SHP77 (cell line): ENCODE results near the gene ARHGEF25.
"Not testable (repeated sequence)": the region's sequence is repeated elsewhere in the genome, so short reads cannot be mapped to it uniquely, and the experiment has no call there.

Experiments
- DNase-seq, 2 experiments: peaks; one replicate each; lab custom pipeline; 2025; lab: John Stamatoyannopoulos, UW

ARHGEF25 gene

GRCh38 chr12:57638096-57638495, 26.9 kb downstream of the ARHGEF25 start:
- DNase-seq, result no peak

- no peak for DNase-seq
Measured at GRCh38 chr12:57640175-57641042, 29.2 kb downstream of the ARHGEF25 start.

GRCh38 chr12:57641699-57642442, 30.6 kb downstream of the ARHGEF25 start:
- DNase-seq, result no peak

- not testable (repeated sequence) for DNase-seq
Measured at GRCh38 chr12:57645990-57646658, 34.9 kb downstream of the ARHGEF25 start.

GRCh38 chr12:57646659-57647049, 35.4 kb downstream of the ARHGEF25 start:
- not testable (repeated sequence) for DNase-seq

- DNase-seq, result no peak
Measured at GRCh38 chr12:57654042-57654441, 42.8 kb downstream of the ARHGEF25 start.

GRCh38 chr12:57655541-57656240, 44.5 kb downstream of the ARHGEF25 start:
- no peak for DNase-seq

- DNase-seq, result not testable (repeated sequence)
Measured at GRCh38 chr12:57656408-57656807, 45.2 kb downstream of the ARHGEF25 start.

- no peak for DNase-seq
Measured at GRCh38 chr12:57657744-57658143, 46.5 kb downstream of the ARHGEF25 start.

GRCh38 chr12:57658890-57659289, 47.7 kb downstream of the ARHGEF25 start:
- DNase-seq, result no peak

- no peak for DNase-seq
Measured at GRCh38 chr12:57661376-57661775, 50.1 kb downstream of the ARHGEF25 start.

GRCh38 chr12:57665066-57665820, 54.0 kb downstream of the ARHGEF25 start:
- DNase-seq, result not testable (repeated sequence)
